GM13976 (cell line): ENCODE measurements around the gene RALGAPB.

Experiments
- DNase-seq: peaks from one replicate; pipeline ENCODE4 v3.0.0; 2012; ENCODE audit warnings: low spot score
- CTCF ChIP-seq: IDR thresholded peaks from 2 replicates; pipeline ENCODE4 v1.5.1; 2012; ENCODE audit warnings: borderline replicate concordance, mild to moderate bottlenecking; ENCODE audit not compliant: insufficient read depth; ENCODE audit errors: extremely low read depth, missing control alignments, control extremely low read depth
- in situ Hi-C: fragments of 300-500 bp; cut with MboI; formaldehyde crosslinking; loops from one replicate; pipeline ENCODE4 v1.12.0; 2022; ENCODE audit warnings: low sequenced_read_pairs, mixed read lengths, inconsistent platforms; ENCODE audit not compliant: unreplicated experiment

The RALGAPB gene

GRCh38 chr20:38514185-38514584 lies 41.5 kb downstream of the RALGAPB start:
- in situ Hi-C loops: no loop called here
- DNase-seq: no peak
- TF ChIP-seq CTCF: no peak

GRCh38 chr20:38514947-38515346 lies 42.3 kb downstream of the RALGAPB start:
- in situ Hi-C loops: no loop called here
- DNase-seq: no peak
- no peak for TF ChIP-seq CTCF

DNA sequence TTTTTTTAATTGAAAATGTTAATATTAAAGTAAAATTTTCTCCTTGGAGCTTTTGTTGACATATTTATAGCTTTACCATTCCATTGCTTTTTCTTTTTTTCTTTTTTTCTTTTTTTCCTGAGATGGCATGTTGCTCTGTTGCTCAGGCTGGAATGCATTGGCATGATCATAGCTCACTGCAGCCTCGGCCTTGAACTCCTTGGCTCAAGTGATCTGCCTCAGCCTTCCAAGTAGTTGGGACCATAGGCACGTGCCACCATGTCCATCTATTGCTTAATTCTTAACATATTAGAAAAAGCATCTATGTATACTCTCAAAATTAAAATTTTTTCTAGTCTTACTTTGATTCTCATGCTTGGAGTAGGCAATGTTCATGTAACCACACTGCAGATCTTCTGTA lies 43.0 kb downstream of the RALGAPB start:
- in situ Hi-C loops: no loop called here
- no peak for TF ChIP-seq CTCF
- DNase-seq: no peak

GRCh38 chr20:38519426-38519825 lies 46.8 kb downstream of the RALGAPB start:
- in situ Hi-C loops: no loop called here
- TF ChIP-seq CTCF: no peak
- no peak for DNase-seq

- in situ Hi-C loops: no loop called here
- no peak for DNase-seq
- no peak for TF ChIP-seq CTCF
These were observed 47.6 kb downstream of the RALGAPB start for GRCh38 chr20:38520261-38520660.

DNA sequence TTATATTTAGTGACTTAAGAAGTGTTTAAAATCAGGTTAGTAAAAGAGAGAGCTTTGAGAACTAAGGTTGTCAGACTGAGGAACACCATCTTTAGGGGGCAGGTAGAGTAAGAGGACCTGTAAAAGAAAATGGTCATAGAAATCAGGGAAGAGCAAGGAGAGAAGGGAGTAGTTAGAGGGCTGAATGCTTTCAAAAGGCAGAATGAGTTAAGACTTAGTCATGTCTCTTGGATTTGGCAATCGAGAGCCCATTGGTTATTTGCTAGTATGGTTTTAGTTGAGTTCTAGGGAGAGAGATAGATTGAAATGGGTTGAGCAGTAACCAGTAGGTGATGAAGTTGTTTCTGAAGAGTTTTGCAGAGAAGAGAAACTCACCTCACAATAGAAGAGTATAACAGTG lies 51.1 kb downstream of the RALGAPB start:
- in situ Hi-C loops: no loop called here
- no peak for DNase-seq
- no peak for TF ChIP-seq CTCF

DNA sequence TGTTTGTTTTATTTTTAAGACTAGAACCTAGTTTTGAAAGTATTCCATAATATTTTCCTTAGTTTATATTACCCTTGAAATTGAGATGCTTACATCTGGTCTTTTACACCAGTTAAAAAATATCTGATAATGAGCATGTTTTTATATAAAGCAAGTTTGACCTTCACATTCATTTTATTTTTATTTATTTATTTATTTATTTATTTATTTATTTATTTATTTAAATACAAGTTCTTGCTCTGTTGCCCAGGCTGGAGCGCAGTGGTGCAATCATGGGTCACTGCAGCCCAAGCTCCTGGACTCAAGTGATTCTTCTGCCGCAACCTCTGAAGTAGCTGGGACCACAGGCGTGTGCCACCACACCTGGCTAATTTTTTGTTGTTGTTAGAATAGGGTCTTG lies 55.5 kb downstream of the RALGAPB start:
- TF ChIP-seq CTCF: no peak
- in situ Hi-C loops: no loop called here
- no peak for DNase-seq
